GM18511 (cell line): ENCODE measurements around the gene CCDC85A.
"Not testable (repeated sequence)": the region's sequence is repeated elsewhere in the genome, so short reads cannot be mapped to it uniquely, and the experiment has no call there.

Experiments
- ATAC-seq: cut with Tn5 transposase; IDR thresholded peaks from one replicate; pipeline ENCODE4 v1.9.1; 2021; ENCODE audit warnings: mild to moderate bottlenecking, moderate library complexity; ENCODE audit not compliant: unreplicated experiment

CCDC85A gene

DNA sequence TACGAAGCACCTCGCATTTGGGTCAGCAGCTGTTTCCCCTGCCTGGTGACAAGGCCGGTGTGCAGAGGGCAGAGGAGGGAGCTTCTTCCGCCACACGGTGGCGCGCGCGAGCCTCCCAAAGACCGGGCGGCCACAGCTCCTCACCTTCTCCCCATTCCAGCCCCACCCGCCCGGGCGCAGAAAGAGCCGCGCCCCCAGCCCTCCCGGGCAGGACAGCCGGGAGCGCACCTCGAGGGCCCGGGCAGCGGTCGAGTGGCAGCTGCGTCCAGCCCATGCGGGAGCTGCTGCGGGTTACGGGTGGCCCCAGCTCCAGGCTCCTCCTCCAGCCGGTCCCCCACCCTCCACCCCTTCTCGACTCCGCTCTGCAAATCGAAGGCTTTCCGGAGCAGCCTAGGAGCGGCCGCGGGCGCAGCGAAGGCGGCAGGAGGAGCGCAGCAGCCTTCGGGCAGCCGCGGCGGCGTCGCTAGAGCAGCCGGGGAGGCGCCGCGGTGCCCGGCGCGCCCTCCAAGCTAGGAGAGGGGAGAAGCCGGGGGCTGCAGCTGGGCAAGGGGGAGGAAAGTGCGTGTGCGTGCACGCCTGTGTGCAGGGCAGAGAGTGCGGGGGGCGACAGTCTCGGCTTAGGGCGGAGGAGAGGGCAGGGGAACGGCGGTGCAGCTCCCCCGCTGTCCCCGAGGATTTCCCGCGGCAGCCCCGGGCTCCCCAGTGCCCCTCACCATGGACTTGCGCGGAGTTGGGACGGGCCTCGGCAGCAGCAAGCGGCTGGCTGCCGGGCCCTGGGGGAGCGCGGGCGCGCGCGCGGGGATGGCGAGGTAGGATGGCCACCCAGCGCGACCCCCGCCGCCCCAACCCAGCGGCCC is at the start of gene CCDC85A:
CCDC85A (plus strand) TSS at position 348 of the 857 bp plus-strand sequence. CDS start 635 bp downstream, outside the sequence.
- ATAC-seq = peak; percentile 96

DNA sequence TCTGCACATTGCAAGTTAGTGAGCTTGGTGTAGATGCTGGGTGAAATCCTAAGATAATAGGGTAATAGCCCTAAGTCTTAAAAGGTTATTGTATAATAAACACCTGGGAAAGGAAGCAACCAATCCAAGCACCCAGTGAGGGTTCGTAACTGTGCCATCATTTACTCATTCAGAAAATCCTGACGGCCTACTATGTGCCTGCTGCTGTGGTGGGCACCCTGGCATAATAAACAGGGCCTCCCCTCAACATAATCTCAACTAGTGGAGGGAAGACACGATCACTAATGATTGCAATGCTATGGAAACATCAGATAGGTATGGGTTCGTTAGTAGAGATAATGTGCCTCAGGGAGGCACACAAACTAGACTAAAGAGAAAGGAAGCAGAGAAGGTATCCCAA is 48.9 kb upstream of the CCDC85A start:
- ATAC-seq = no peak

DNA sequence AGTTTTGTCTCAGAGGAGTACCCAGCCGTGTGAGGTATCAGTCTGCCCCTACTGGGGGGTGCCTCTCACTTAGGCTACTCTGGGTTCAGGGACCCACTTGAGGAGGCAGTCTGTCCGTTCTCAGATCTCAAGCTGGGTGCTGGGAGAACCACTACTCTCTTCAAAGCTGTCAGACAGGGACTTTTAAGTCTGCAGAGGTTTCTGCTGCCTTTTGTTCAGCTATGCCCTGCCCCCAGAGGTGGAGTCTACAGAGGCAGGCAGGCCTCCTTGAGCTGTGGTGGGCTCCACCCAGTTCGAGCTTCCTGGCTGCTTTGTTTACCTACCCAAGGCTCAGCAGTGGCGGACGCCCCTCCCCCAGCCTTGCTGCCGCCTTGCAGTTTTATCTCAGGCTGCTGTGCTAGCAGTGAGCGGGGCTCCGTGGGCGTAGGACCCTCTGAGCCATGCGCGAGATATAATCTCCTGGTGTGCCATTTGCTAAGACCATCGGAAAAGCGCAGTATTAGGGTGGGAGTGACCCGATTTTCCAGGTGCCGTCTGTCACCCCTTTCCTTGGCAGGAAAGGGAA is 41.2 kb upstream of the CCDC85A start:
- ATAC-seq = not testable (repeated sequence)

DNA sequence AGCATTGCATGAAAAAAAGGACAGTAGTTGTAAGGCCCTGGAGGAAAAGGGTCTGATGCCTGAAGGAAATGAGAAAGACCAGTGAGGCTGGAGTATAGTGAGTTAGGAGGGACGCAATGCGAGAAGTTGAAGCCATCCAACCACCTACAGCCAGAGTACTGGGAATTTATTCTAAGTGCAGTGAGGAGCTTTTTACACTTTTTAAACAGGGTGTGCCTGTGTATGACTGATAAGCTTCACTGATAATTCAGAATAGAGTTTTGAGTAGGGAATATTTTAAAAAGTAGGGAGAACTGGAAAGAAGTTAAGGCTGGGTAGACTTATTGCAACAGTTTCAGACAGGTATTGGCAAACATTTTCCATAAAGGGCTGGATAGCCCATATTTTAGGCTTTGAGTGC is 35.9 kb upstream of the CCDC85A start:
- no peak for ATAC-seq

DNA sequence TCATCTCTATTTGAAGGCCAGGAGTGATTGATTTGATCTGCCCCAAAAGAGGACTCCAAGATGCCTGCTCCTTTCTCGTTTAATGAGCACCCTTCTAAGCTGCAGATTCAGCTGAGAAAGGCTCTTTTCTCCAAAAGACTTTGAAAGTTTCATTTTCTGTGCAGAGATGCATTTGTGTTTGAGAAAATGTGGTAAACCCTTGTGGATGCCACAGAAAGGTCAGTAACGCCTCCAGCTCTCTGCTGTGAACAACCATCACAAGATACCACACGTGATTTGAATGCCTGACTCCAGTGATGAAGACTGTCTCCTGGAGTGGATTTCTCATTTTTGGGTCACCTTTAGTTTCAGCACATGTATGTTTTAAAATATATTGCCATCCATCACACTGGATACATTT is 35.0 kb upstream of the CCDC85A start:
- ATAC-seq = no peak

DNA sequence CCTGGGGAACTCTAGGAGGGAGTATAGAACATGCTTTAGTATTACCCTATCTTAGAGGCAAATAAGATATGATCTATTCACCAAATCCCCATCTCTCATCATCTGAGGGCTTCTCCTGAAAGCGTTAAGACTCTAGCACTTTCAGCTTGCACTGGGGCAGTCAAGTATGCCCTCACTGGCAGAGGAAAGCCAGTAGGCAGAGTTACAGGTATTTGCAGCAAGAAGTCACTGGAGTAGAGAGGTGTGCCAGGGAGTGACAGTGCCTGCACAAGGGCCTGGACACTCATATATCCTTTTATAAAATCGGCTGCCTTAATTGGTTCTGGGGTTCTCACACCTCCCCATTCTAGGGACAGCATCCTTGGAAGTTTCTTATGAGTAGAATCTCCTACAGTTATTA is 31.9 kb upstream of the CCDC85A start:
- ATAC-seq = no peak

DNA sequence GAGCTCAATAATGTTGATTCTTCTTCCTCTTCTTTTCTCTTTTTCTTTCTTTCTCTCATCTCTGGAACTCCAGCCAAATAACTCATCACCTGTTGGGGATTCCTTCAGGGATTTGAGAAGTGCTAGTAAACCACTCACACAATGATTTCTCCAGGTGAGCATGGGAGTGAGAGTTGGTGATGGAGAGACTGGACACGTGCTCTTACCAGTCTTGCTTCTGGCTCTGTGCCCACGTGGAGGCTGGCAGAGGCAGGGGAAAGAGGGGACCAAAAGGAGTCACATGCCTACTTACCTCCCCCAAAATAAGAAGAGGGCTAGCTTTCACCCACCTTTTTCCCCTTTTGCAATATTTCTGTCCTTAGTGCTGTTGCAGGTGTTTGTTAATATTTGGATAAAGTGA is 28.6 kb upstream of the CCDC85A start:
- no peak for ATAC-seq

DNA sequence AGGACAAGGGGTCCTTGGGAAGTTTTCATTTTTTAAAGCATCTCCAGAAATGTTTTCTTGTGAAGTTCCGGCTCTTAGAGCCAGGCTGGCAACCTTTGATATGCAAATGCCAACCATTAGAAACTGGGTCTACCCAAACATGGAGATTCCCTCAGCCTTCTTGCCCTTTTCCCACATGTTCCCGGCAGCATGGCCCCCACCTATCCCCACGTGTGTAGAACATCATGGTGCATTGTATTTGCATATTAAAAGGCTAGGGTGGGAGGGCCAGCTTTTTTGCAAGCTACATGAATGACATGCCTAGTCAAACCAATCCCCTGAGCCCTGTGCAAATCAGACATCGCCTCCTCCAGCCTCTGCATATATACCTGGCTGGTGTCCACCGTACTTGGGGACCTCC is 23.9 kb upstream of the CCDC85A start:
- not testable (repeated sequence) for ATAC-seq

DNA sequence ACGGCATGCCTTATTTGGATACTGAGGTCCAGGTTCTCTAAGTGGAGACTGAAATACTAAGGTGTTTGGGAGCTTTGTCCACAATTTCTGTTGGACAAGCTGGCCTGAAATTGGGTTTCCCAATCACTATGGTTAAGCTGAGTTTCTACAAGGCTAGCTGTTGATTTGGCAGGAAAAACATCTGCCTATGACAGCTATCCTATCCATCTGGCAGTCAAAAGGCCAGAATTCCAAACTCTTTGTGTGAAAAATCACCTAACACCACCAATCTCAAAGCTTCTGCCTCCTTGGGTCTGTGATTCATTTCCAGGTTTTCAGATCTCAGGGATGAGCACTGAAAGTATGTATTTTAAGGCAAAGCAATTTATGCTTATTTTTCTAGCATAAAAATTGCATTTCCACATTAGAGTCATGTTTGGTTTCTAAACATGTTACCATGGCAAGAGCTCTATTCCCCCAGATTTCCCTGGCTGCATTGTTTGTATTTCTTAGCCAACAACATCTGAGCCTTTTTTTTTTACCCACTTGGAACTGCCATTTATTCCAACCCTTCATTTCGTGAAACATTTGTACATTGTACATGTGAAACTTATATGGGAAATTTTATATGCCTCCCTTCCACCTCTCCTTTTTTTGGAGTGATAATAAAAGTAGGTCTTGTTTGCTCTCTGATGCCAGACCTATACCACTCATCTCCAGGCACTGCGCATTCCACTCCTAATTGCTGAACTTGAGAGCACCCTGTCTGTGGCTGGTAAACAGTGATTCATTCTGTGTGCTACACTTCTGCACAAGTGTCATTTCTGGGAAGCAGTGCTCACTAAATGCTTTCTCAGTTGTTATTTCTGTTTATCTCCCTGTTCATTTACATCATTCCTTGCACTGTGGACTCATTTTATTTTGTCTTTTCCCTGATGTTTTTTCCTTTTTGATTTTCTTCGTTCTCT is 15.9 kb upstream of the CCDC85A start:
- ATAC-seq = no peak

DNA sequence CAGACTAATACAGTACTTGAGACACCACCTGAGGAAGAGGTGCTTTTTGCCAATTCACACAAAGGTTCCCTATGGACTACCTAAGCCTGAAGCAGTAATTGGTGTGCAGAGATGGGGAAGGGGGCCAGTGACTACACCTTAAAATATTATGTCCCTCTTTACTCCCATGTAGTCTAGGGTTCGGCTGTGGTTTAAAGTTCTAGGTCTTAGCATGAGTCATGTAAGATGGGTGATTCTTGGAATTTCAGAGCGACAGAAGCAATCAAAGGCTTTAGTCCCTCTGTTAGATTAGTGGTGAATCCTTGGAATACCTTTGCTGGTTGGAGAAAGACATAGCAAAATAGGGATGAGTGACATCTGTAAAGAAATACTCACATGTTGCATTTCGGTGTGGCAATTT is 14.3 kb upstream of the CCDC85A start:
- ATAC-seq = no peak

DNA sequence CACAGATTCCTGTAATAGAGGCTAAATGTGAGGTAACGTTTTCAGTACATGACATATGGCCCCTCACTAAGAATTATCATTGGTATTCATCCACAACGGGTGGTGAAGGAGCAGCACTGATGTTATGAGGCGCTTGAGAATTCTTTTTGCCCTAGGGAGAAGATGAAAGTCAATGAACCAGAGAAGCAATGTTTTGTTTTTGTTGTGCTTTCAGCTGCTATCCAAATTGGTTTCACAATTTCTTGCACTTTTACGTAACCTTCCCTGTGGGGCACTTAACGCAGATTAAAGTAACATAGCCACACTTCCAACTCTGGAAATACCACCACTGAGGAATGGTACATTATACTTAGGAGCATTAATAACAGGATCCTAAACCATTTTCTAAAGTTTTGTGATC is 13.3 kb upstream of the CCDC85A start:
- no peak for ATAC-seq

DNA sequence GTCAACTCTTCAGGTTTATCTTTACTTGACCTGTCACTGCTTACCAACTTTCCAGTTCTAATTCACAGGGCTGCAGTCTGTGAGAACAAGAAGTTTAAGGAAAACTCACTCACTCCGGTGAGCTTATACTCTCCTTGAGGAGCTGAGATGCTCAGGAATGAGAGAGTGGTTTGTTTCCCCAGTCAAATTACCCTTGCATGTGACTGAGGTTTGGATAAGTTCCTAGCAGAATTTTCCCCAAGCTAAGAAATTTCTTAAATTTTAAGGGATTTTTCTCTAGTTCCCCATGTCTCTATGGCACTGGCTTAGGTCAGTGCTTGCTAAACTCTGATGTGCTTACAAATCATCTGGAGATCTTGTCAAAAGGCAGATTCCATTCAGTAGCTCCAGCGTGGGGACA is 12.8 kb upstream of the CCDC85A start:
- no peak for ATAC-seq

DNA sequence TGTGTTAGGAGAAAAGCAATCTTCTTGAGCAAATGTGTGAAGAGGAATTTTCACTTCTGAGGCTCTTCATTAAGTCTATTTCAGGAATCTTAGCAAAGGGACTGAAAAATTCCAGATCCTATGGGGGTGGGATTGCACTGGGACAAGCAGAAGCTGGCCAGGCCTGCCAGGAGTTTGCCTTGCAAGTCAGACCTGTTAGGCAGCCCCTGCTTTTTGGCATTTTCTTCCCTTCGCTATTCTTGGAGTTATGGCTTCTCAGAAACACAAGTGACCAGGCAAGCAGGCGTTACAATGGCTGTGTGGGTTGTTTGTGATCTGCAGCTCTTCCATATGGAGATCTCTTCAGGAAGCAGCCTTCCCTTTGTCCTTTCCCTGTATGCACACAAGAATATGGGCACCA is 8.0 kb upstream of the CCDC85A start:
- no peak for ATAC-seq

DNA sequence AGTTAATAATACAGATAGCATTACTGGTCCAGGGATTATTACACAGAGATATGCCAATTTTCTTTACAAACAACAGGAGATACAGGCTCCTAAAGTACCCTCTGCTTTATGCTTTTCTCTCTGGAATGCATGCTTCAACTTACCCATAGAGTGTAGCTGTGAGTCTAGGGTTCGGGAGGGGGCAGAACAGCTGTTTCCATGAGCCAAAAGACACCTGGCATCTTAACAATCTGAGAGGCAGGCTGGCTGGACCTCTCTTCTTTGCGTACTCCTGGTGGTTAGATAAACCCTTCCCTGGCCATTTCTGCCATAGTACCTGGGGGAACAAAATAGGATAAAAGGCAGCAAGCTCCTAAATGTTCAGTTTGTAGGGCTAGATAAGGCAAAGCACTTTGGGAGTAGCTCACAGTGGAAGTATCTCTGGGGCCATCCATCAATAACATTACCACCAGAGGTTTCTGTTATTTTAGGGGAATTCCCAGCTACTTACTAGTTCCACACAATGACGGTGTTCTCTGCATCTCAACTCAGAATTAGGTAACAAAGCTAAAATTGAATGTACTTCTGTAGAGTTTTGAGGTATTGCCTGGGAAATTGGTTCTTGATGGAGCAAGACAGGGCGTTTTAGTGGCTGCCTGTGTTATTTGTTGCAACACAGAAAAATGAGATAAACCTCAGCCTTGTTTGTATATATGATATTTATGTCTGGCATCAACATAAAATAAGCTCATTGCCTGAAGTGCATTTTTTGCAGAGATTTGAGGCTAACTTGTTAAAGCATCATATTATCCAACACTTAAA is 6.2 kb upstream of the CCDC85A start:
- ATAC-seq = peak; percentile 85

DNA sequence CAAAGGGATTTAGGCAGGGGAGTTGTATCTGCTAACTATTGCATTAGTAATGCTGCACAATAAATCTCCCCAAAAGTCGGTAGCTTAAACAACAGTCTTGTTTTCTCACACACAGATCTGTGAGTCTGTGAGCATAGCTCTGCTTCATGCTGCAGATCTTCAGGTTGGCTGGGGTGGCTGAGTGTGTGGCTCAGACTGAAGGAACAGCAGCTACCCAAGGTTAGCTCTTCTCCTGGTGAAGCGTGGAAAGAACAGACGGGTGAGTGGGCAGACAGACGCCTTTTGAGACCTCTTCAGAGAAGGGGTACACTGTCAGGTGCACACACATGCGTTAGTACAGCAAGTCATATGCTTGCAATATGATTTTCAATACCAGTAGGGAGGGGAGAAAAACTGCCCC is 3.9 kb upstream of the CCDC85A start:
- ATAC-seq = no peak

DNA sequence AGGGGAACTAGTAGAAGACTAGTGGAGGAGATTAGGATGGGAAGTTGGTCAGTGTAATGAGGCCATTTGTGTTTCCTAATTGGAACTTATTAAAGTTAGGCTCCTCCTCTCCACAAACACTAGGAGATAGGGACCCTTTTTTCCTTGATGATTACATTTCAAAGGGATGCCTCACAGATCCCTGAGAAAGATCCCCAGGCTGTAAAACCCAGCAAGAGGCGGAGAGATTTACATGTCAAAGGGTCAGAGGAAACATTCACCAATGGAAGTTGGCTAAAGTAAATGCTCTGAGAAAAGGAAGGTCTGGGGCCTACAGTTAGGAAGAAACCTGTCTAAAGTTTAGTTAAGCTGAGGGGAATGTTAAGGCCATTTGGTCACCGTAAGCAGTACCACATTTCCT is 1.4 kb upstream of the CCDC85A start:
- ATAC-seq = no peak

DNA sequence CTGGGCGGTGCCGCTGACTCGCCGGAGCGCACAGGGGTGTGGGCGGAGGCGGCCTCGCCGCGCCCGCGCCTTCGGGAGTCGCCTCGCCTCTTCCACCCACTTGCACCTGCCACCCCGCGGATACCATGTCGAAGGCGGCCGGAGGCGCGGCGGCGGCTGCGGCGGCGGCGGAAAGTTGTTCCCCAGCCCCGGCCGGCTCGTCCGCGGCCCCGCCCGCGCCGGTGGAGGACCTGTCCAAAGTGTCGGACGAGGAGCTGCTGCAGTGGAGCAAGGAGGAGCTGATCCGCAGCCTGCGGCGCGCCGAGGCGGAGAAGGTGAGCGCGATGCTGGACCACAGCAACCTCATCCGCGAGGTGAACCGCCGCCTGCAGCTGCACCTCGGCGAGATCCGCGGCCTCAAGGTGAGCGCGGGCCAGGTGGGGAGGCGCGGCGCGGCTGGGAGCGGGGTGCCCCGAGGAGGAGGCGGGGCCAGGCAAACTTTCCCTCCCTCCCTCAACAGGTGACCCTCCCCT is 766 bp downstream of the CCDC85A start:
- peak; percentile 15 for ATAC-seq

DNA sequence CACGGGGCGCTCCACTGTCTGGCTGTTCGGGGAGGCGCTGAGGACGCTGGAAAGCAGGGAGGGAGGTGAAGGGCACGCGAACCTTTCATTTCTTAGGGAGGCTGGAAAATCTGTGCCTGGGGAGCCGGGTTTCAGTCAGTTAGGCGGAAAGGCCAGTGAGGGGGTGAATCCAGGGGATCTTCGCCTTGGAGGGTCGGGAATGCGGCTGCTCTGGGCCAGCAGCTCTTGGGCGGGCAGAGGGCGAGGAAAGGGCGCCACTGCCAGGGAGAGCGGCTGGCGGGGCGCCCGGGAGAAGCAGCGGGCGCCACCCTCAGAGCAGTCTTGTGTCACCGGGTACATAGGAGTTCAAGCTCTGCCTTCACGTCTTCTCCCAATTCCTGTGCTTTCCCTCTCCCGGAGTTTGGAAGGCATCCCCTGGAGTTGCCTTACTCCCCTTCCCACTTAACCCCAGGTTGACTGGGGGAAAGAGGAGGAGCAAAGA is 1.4 kb downstream of the CCDC85A start:
- no peak for ATAC-seq

DNA sequence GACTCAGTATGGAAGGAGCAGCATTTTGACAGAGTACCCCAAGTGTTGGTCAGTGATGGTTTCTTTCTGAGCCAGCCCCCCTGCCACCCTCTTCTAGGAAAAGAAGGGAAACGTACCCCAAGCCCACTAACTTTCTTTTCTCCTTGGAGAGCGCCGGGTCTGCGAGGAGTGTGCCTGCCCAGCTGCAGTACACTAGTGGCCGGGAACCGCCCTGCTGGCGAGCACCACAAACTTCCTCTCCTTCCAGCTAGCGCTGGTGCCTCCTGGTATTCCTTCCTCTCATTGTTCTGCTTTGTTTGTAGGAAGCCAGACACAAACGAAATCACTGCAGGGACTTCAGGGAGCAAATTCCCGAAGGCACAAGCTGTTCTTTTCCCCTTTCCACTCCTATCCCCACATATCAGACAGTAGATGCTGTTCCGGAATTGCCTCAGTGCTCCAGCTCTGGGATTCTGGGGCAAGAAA is 1.8 kb downstream of the CCDC85A start:
- no peak for ATAC-seq

DNA sequence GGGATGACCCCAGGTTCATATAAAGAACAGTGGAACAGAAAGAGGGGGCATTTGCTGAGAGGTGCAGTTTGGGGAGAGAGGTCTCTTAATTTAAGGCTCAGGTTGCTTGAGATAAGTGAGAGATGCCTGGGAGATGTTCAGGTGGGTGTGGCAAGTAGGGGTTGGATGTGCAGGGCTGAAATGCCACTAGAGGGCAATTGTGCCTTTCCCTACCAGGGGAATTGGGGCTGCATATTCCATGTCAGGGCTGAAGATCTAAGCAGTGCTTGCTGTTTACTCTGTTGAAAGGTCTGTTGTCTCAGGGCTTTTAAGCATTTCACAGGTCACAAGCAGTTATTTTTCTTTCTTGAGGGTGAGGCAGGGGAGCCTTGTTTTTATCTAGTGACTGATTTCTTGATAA is 7.8 kb downstream of the CCDC85A start:
- no peak for ATAC-seq
